HG02885 (cell line): ENCODE results near the gene PRICKLE4.

ENCODE experiments used
- ATAC-seq: cut with Tn5 transposase; IDR thresholded peaks from one replicate; pipeline ENCODE4 v1.9.1; 2021; ENCODE audit warnings: mild to moderate bottlenecking; ENCODE audit not compliant: unreplicated experiment, poor library complexity

The PRICKLE4 gene

DNA sequence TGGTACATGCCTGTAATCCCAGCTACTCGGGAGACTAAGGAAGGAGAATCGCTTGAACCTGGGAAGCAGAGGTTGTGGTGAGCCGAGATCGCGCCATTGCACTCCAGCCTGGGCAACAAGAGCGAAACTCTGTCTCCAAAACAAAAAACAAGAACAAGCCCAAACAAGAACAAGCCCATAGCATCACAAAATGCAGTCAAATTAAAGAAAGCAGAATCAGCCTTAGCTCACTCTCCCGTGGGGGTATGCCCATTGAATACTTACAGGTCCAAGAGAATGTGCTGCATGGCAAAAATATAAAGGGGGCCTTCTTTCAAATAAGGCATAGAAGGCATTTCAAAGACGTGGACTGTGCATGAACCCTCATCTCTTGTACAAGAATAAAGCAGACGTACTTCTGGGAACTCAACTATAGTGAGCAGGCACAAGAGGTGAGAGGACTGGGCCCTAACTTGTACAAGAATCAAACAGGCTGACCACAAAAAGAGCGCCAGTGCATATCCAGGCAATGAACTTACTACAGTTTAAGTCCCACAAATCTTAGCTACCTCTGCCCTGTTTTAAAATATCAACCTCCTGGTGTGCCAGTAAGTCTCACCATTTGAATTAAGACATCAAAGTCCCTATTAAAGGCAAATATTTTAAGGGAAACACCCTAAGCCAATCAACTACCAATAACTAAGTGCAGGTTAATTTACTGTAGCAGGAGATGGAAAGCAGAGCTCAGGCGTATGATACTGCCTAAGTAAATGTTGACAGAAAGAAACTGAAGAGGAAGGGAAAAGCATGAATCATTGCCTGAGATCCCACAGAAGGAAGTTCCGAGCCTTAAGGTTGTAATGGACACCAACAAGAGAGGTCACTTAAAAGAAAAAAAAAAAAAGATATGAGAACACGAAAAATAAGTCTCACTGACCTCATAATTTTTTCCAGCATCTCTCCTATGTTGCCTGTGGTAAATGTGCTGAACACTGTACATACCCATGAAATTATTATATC lies 44.3 kb downstream of the PRICKLE4 start:
- no peak for ATAC-seq

DNA sequence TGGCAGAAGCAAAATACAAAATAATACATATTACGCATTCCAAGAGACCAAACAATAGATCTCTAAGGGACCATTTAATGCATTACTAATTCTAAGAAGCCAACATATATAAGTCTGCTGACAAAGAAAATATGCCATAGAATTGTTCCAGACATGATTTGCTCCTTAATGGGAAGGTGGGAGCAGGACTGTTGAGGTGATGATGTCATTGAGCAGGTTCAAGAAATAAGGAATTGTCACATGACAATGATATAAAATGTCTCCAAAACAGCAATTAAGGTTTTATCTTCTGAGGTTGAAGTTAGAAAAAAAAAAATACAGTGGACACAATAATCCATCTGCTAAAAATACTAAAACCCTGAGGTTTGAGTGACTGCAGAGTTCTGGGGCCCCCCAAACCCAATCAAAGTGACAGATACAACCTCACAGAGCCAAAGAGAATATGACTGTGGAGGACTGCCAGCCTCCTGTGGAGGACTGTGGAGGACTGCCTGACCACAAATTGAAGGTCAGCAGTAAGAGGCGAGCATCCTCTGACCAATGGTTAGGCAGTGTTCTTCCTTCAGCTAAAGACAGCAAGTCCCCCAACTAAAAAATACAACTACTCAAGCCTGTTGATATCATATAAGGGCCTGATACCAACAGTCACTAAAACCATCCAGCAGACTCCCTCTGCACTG lies 45.9 kb downstream of the PRICKLE4 start:
- no peak for ATAC-seq

DNA sequence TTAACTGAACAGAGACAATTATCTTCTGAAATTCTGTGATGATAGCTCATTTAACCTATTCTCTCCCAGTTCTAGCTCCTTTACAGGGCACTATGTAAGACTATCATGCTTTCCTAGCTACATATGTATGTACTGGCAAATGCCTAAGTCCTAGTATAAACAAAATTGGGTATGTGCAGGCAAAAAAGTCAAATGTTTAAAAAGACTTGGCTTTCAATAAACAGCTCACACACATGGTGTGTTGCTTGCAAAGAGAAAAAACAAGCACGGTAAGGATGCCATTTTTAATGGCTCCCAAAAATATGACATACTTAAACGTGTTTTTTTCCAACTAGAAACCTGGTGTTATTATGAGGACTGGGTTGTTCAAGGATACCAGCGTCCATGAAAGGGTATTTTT lies 51.7 kb downstream of the PRICKLE4 start:
- ATAC-seq = no peak

- no peak for ATAC-seq
Measured at GRCh38 chr6:41836022-41836659, 55.6 kb downstream of the PRICKLE4 start.

- no peak for ATAC-seq
Measured at GRCh38 chr6:41836660-41837052, 56.1 kb downstream of the PRICKLE4 start.
